Transverse colon (tissue), 4 donors: ENCODE data around the gene WDR64. TPM values are rescaled to one million over a fixed set of nuclear protein-coding genes. Genes with fewer than 3 reads are reported as not detected.

Experiments used
- DNase-seq: peaks from one replicate; pipeline ENCODE4 v3.0.0-alpha.2; 2019
- H3K27ac ChIP-seq, 4 donors: fragments of 200-600 bp; sonication (generic); 2 replicates each; pipeline ENCODE4 v1.5.1; 2016 to 2018; ENCODE audit warnings: inconsistent platforms in 4 of 4
- H3K27me3 ChIP-seq: fragments of 200-600 bp; sonication (generic); 2 replicates; pipeline ENCODE4 v1.5.1; 2017; ENCODE audit warnings: inconsistent platforms
- H3K36me3 ChIP-seq, 4 donors: fragments of 200-600 bp; sonication (generic); 2 replicates each; pipeline ENCODE4 v1.5.1; 2017 to 2019; ENCODE audit warnings: inconsistent platforms in 4 of 4
- H3K4me1 ChIP-seq, 4 donors: fragments of 200-600 bp; sonication (generic); 2 replicates each; pipeline ENCODE4 v1.5.1; 2017 to 2020; ENCODE audit warnings: inconsistent platforms in 4 of 4
- H3K4me3 ChIP-seq, 4 donors: fragments of 200-600 bp; sonication (generic); 1 replicate in 1 of 4; 2 replicates in 3 of 4; pipeline versions ENCODE4 v1.5.1 to v1.6.1; 2017 to 2019; ENCODE audit warnings: inconsistent platforms in 4 of 4
- H3K9me3 ChIP-seq, 2 donors: fragments of 200-600 bp; sonication (generic); 2 replicates each; pipeline ENCODE4 v1.5.1; 2017 to 2019; ENCODE audit warnings: inconsistent platforms in 2 of 2
- CTCF ChIP-seq, 5 experiments: fragments of 200-600 bp in 3 of 5; fragments of 450-650 bp in 2 of 5; sonication (generic) in 3 of 5; IDR thresholded peaks; 1 replicate in 2 of 5; 2 replicates in 3 of 5; pipeline ENCODE4 v1.5.1; 2016 to 2017; ENCODE audit warnings: antibody characterized with exemption in 5 of 5, inconsistent platforms in 3 of 5, mild to moderate bottlenecking in 2 of 5, moderate library complexity in 1 of 5
- EP300 ChIP-seq: sonication (generic); formaldehyde crosslinking; IDR thresholded peaks from one replicate; pipeline ENCODE4 v1.6.1; 2017; ENCODE audit warnings: antibody characterized with exemption, low read depth
- POLR2A ChIP-seq: fragments of 450-650 bp; IDR thresholded peaks from one replicate; pipeline ENCODE4 v1.6.1; 2016; ENCODE audit warnings: antibody characterized with exemption, mild to moderate bottlenecking, moderate library complexity
- POLR2AphosphoS5 ChIP-seq, 3 donors: sonication (generic); formaldehyde crosslinking; IDR thresholded peaks; one replicate each; pipeline ENCODE4 v1.6.1; 2016; ENCODE audit warnings: antibody characterized with exemption in 3 of 3
- WGBS, 2 donors: methylation state at CpG; one replicate each; pipeline ENCODE4 v1.1.5; 2018; ENCODE audit warnings: low coverage in 1 of 2; 5-methylcytosine and 5-hydroxymethylcytosine counted together
- in situ Hi-C, 4 donors: fragments of 200-750 bp; cut with MboI; loops; one replicate each; pipeline versions ENCODE4 v1.15.0 to v1.15.1; 2017; ENCODE audit warnings: low sequenced_read_pairs in 3 of 4, low pct_ligation_motif_present in 1 of 4, low pct_unique_long_range_greater_than_20kb in 1 of 4
- intact Hi-C: fragments of 100-400 bp; cut with DNase I; formaldehyde crosslinking; loops from one replicate; pipeline ENCODE4 v1.15.1; 2023; ENCODE audit warnings: low total_unique reads
- total RNA-seq, 4 donors: library from RNA; depleted of rRNA; stranded (reverse); fragments of >200 nt; gene quantifications; one replicate each; pipeline ENCODE4 v1.1.0, GENCODE V29; 2016

The WDR64 gene
- total RNA-seq, 4 donors from 2014 or later: not detected

GRCh38 chr1:241717975-241718374 lies 65.9 kb downstream of the WDR64 start:
- DNase-seq: no peak
- Histone ChIP-seq H3K27ac (no peak overlapping the region), H3K9me3 (peaks cover 0 to 3% of the 10 kb centered on the region in 2 donors), H3K4me1 (no peaks in the 10 kb centered on the region), H3K27me3 (peaks cover 3% of the 10 kb centered on the region), H3K4me3 (no peak overlapping the region), H3K36me3 (no peaks in the 10 kb centered on the region)
- 38 to 56% methylated on average over 5 of the region's 5 CpGs for WGBS, 2 donors
- intact Hi-C loops (no loop called here), in situ Hi-C loops (no loop called here)
- no peak for TF ChIP-seq POLR2AphosphoS5 (IDR thresholded peaks at IDR 0.05)
- no peak for TF ChIP-seq CTCF (IDR thresholded peaks at IDR 0.05)
- no peak for TF ChIP-seq EP300
- TF ChIP-seq POLR2A: no peak

- intact Hi-C loops: no loop called here
- WGBS, 2 donors: 79 to 94% methylated on average over 3 of the region's 3 CpGs
- TF ChIP-seq CTCF (IDR thresholded peaks at IDR 0.05) (no peak), EP300 (no peak), POLR2A (no peak), POLR2AphosphoS5 (IDR thresholded peaks at IDR 0.05) (no peak)
- no peaks in the 10 kb centered on the region for H3K4me1 ChIP-seq
- H3K27ac ChIP-seq: no peak overlapping the region
- H3K4me3 ChIP-seq: no peak overlapping the region
- H3K27me3 ChIP-seq: peaks cover 3% of the 10 kb centered on the region
- DNase-seq: no peak
- in situ Hi-C loops: no loop called here
- peaks cover 0 to 3% of the 10 kb centered on the region in 2 donors for H3K9me3 ChIP-seq
- H3K36me3 ChIP-seq: no peaks in the 10 kb centered on the region
Measured at GRCh38 chr1:241721011-241721410, 68.9 kb downstream of the WDR64 start.

GRCh38 chr1:241722947-241723346 lies 70.9 kb downstream of the WDR64 start:
- in situ Hi-C loops: no loop called here
- no peak for DNase-seq
- no peak overlapping the region for H3K4me3 ChIP-seq
- 75 to 87% methylated on average over 2 to 4 of the region's 4 CpGs for WGBS, 2 donors
- H3K4me1 ChIP-seq: no peaks in the 10 kb centered on the region
- no peaks in the 10 kb centered on the region for H3K36me3 ChIP-seq
- intact Hi-C loops: no loop called here
- no peak for TF ChIP-seq POLR2AphosphoS5 (IDR thresholded peaks at IDR 0.05)
- no peak for TF ChIP-seq POLR2A
- TF ChIP-seq CTCF (IDR thresholded peaks at IDR 0.05): no peak
- TF ChIP-seq EP300: no peak
- no peak overlapping the region for H3K27ac ChIP-seq
- H3K27me3 ChIP-seq: peaks cover 3% of the 10 kb centered on the region
- H3K9me3 ChIP-seq: peaks cover 0 to 3% of the 10 kb centered on the region in 2 donors

- Histone ChIP-seq H3K4me3 (no peak overlapping the region), H3K27ac (no peak overlapping the region), H3K9me3 (peaks cover 0 to 3% of the 10 kb centered on the region in 2 donors), H3K36me3 (no peaks in the 10 kb centered on the region), H3K4me1 (no peaks in the 10 kb centered on the region), H3K27me3 (no peaks in the 10 kb centered on the region)
- DNase-seq: no peak
- intact Hi-C loops: no loop called here
- no peak for TF ChIP-seq POLR2AphosphoS5 (IDR thresholded peaks at IDR 0.05)
- no peak for TF ChIP-seq EP300
- TF ChIP-seq CTCF (IDR thresholded peaks at IDR 0.05): no peak
- no peak for TF ChIP-seq POLR2A
- in situ Hi-C loops: no loop called here
- 50 to 57% methylated on average over 4 of the region's 4 CpGs for WGBS, 2 donors
Measured at GRCh38 chr1:241724741-241725356, 72.8 kb downstream of the WDR64 start.
